COLO668 (cell line): ENCODE data around the gene RAB3IL1.

Experiments
- DNase-seq: peaks from one replicate; lab custom pipeline; 2025; ENCODE audit not compliant: unreplicated experiment; lab: John Stamatoyannopoulos, UW

RAB3IL1 gene

GRCh38 chr11:61905801-61906521 is 11.4 kb downstream of the RAB3IL1 start:
- DNase-seq, result no peak

- no peak for DNase-seq
Observed at GRCh38 chr11:61905067-61905696, 12.2 kb downstream of the RAB3IL1 start.

GRCh38 chr11:61904539-61905048 is 12.8 kb downstream of the RAB3IL1 start:
- DNase-seq, result no peak

GRCh38 chr11:61903845-61904244 is 13.5 kb downstream of the RAB3IL1 start:
- no peak for DNase-seq

- no peak for DNase-seq
Observed at GRCh38 chr11:61902313-61902712, 15.1 kb downstream of the RAB3IL1 start.

- DNase-seq, result no peak
Observed at GRCh38 chr11:61901397-61901796, 16.0 kb downstream of the RAB3IL1 start.

- DNase-seq, result no peak
Observed at GRCh38 chr11:61900251-61900650, 17.1 kb downstream of the RAB3IL1 start.

- DNase-seq, result peak; percentile 75
Observed at GRCh38 chr11:61899146-61899841, 18.1 kb downstream of the RAB3IL1 start.

- no peak for DNase-seq
Observed at GRCh38 chr11:61898247-61898582, 19.2 kb downstream of the RAB3IL1 start.

GRCh38 chr11:61897387-61898246 is 19.7 kb downstream of the RAB3IL1 start:
- DNase-seq, result peak; percentile 66

- no peak for DNase-seq
Observed at GRCh38 chr11:61896665-61897386, 20.5 kb downstream of the RAB3IL1 start.

GRCh38 chr11:61895718-61896059 is 21.7 kb downstream of the RAB3IL1 start:
- DNase-seq, result no peak

- no peak for DNase-seq
Observed at GRCh38 chr11:61895046-61895717, 22.2 kb downstream of the RAB3IL1 start.

- DNase-seq, result no peak
Observed at GRCh38 chr11:61893981-61894380, 23.4 kb downstream of the RAB3IL1 start.

GRCh38 chr11:61892085-61892370 is 25.3 kb downstream of the RAB3IL1 start:
- DNase-seq, result peak; percentile 50

- DNase-seq, result peak; percentile 87
Observed at GRCh38 chr11:61891331-61892084, 25.9 kb downstream of the RAB3IL1 start, which contains the start of gene FADS3. FADS3 (minus strand) TSS chr11:61891545; CDS start chr11:61891381, 164 bp downstream.

GRCh38 chr11:61890529-61891330 is 26.6 kb downstream of the RAB3IL1 start:
- DNase-seq, result peak; percentile 56

- no peak for DNase-seq
Observed at GRCh38 chr11:61889831-61890230, 27.5 kb downstream of the RAB3IL1 start.

- DNase-seq, result no peak
Observed at GRCh38 chr11:61888590-61888989, 28.8 kb downstream of the RAB3IL1 start.
